ENCODE measurements around the gene ARMC8. TPM values are rescaled to one million over a fixed set of nuclear protein-coding genes. Genes with fewer than 3 reads are reported as not detected.

The ARMC8 gene
- total RNA-seq, 1 donor from 2014 or later = 34.0 TPM

- intact Hi-C loops (cut with micrococcal nuclease) = no loop called here
- no peak for ATAC-seq
Measured at GRCh38 chr3:138234401-138235179, 47.5 kb downstream of the ARMC8 start.

DNA sequence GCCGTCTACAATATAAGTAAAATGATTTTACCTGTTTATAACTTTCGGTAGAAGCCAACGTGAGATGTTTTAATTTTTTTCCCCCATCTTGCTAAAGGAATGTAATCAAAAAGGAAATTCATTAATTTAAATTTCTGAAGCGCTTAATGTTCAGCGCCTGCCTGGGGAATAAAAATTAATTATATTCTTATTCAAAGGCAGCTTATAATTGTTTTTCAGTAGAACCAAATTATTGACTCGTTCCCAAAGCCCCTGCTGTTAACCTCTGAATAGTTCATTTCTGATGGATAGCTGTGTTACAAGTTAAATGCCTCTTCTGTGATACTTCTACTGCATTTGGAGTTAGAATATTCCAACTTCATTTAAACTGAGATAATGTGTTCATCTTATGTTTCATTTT, 51.6 kb downstream of the ARMC8 start:
- ATAC-seq (no peak), DNase-seq (no peak)
- intact Hi-C loops (cut with micrococcal nuclease) = no loop called here

More at GRCh38 chr3:138234401-138235179, 47.5 kb downstream of the ARMC8 start:
- no peak for DNase-seq

GRCh38 chr3:138241061-138241460, 54.0 kb downstream of the ARMC8 start:
- ATAC-seq = no peak
- no peak for DNase-seq
- intact Hi-C loops (cut with micrococcal nuclease) = no loop called here

DNA sequence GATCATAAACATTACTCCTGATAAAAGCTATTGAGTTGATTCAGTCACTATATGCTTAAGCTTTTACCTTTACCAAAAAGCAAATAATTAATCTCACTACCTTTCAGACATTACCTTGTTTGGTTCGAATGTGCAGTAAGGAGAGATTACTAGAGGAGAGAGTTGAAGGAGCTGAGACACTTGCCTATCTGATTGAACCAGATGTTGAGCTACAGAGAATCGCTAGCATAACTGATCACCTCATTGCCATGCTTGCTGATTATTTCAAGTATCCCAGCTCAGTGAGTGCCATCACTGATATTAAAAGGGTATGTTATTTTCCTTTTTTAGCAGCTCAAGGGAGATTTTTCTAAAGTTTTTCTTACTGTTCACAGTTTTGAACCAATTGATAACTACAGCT, 54.6 kb downstream of the ARMC8 start:
- DNase-seq (no peak), ATAC-seq (no peak)
- intact Hi-C loops (cut with micrococcal nuclease) = no loop called here

GRCh38 chr3:138242466-138242865, 55.4 kb downstream of the ARMC8 start:
- intact Hi-C loops (cut with micrococcal nuclease) = no loop called here
- DNase-seq (no peak), ATAC-seq (no peak)

- intact Hi-C loops (cut with micrococcal nuclease) = no loop called here
- ATAC-seq = no peak
- DNase-seq = no peak
Measured at GRCh38 chr3:138245026-138245425, 57.9 kb downstream of the ARMC8 start.

- no peak for DNase-seq
- ATAC-seq = no peak
- intact Hi-C loops (cut with micrococcal nuclease) = no loop called here
Measured at GRCh38 chr3:138249636-138250035, 62.5 kb downstream of the ARMC8 start.

DNA sequence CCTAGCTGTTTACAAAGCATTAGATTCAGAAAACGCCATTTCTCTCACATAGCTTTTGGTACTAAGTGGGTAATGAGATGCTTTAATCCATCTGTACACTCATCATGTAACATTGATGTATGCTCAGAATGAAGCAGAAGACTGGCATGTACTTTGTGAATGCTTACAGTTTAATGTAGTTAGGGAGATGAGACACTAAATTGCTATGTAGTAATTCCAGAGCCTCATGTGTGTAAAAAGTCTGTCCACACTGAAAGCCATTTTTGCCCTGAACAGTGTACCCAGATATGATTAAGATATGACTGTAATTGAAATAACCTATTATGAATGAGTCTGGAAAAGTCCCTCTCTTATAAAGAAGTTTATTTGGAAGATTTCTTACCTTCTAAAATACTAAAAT, 66.5 kb downstream of the ARMC8 start:
- no peak for ATAC-seq
- DNase-seq = no peak
- intact Hi-C loops (cut with micrococcal nuclease) = no loop called here

GRCh38 chr3:138254216-138254615, 67.1 kb downstream of the ARMC8 start:
- DNase-seq (no peak), ATAC-seq (no peak)
- intact Hi-C loops (cut with micrococcal nuclease) = no loop called here

GRCh38 chr3:138256022-138256421, 68.9 kb downstream of the ARMC8 start:
- DNase-seq = no peak
- ATAC-seq = no peak
- intact Hi-C loops (cut with micrococcal nuclease) = no loop called here

DNA sequence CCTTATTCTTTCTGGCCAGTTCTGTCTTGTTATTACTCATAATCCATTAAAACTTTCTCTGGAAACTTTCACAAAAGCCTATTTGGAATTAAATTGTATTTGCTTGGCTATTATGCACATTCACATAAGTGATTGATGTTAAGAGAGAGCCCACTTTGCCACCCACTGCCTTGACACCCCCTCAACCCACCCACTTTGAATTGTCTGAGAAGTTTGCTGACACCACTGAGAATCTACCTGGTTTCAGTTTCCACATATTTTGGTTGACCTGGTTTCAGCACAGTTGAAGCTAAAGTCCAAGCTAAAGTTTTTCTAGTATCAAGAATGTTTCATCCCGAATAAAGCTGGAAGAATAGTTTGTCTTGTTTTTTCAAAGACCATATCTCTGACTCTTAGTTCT, 70.9 kb downstream of the ARMC8 start:
- ATAC-seq = no peak
- intact Hi-C loops (cut with micrococcal nuclease) = no loop called here
- no peak for DNase-seq

GRCh38 chr3:138259126-138259525, 72.0 kb downstream of the ARMC8 start:
- DNase-seq (no peak), ATAC-seq (no peak)
- intact Hi-C loops (cut with micrococcal nuclease) = no loop called here

DNA sequence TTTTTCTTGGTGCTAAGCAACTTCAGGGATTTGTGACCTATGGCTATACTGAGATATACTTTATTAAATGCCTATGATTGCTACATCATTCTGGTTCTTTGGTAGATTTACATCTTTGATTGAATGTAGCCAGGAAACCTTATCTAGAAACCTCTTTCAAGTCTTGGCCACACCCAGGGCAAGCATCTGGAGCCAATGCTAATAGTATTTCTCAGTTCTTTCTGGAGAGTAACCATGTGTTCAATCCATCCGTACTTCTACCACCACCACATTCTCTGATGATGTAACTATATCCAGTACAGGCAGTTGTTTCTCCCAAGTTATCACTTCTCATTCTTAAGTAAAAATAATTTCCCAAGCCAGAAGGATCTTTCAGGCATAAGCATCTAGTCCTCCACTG, 73.5 kb downstream of the ARMC8 start:
- no peak for DNase-seq
- ATAC-seq = no peak

DNA sequence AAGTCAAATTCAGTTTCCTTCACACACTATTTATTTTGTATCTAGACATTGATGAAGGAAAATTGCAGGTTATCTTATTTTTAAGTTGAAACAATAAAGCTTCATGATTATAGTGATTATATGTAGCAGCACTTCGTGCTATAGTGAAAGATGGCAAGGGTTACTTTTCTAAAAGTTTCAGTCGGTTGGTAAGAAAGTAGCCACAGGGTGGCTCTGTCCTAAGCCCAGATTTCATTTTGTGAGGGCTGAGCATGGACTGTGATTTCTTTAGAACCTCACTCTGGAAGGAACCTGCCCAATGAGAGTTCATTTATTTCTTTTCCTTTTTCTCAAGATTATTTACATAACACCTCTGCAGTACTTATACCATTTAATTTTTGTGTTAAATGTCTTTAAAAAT, 76.0 kb downstream of the ARMC8 start:
- ATAC-seq = no peak

More for the DNA sequence above, 73.5 kb downstream of the ARMC8 start:
- intact Hi-C loops (cut with micrococcal nuclease) = no loop called here

DNA sequence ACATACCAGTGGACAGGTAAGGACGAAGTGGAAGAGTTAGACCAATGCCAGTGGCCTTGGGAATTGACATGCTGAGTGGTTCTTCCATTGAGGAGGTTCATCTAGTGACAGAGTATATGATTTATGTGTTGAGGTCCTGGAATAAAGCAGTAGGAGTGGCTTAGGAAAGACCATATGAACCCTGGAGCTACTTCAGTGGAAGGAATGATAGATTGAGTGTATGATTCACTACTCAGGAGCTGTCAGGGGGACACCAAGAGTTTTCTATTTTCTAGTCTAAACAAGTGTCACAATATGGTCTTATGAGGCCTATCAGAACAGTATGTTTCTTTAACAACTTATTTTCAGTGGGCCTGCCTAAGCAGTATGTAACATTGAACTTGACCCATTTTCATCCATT, 78.6 kb downstream of the ARMC8 start:
- DNase-seq = no peak
- intact Hi-C loops (cut with micrococcal nuclease) = no loop called here
- ATAC-seq = no peak

More for the DNA sequence above, 76.0 kb downstream of the ARMC8 start:
- no peak for DNase-seq
- intact Hi-C loops (cut with micrococcal nuclease) = no loop called here

DNA sequence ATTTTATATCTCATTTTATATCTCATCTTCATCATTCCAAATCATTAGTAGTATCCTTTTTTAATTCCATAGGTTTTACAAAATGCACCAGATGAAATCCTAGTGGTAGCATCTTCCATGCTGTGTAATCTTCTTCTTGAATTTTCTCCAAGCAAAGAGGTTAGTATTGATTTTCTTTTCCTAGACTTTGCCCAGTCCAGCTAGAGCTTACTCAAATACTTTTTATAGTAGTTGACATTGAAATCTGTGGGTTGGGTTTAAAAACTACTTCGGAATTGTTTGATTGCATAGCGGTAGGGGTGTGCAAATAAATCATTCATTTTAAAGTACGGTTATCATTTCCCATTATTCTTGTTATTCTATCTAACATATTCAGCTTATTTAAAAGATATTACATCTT, 80.0 kb downstream of the ARMC8 start:
- ATAC-seq (no peak), DNase-seq (no peak)
- intact Hi-C loops (cut with micrococcal nuclease) = no loop called here

DNA sequence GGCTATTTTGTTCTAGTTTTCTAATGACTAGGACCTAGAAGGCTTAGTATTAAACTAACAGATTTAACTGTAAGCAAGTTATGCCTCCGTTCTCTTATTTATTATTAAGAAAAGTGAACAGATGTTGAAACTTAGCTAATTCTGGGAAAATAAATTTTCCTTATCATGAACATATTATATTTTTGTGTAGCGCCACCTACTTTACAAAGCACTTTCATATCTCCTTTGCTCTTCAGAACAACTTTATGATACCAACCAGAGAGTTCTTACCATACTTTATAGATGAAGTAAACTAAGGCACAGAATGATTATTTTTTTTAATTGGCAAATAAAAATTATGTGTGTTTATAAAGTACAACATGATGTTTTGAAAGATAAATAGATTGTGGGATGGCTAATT, 83.1 kb downstream of the ARMC8 start:
- ATAC-seq = no peak
- DNase-seq = no peak
- intact Hi-C loops (cut with micrococcal nuclease) = no loop called here

DNA sequence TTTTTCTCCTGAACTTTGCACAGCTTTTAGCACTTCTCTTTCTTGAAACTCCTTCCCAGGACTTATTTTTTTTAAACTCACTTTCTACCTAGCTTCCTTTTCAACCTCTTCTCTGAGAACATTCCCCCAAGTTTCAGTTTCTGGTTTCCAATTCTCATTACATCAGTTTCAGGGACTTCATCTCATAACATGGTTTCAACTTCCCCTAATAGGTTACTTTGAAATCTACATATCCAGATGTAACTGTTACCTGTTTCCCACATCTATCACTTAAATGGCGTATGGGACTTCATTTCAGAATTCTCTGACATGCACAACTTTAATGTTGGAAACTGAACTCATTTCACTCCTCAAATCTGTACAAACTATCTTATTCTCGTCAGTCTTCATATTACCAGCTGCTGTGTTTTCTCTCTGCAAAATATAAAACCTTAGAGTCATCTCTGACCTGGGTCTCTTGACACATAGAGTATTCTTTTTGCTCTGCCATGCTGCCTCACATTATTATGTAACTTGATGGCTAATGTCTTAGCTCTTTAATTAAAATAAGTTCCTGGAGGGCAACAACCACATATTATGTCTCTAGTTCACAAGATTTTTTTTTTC, 84.2 kb downstream of the ARMC8 start:
- intact Hi-C loops (cut with micrococcal nuclease) = no loop called here
- ATAC-seq (no peak), DNase-seq (no peak)

DNA sequence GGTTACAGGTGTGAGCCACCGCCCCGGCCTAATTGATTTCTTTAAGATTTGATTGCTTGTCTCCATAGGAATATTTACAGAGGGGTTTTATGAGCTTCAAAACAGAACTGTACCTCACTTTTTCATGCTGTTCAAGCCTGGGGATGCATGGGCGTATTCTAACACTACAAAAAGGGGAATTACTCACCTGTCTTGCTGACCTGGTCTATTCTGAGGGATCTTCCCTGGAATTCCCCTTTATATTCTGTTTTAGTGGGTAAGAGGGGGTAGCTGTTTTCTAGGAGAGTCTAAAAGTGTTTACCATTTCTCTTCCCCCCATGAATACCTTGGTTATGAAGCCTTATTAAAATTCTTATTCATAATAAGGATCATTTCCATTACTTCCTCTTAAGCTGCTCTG, 94.5 kb downstream of the ARMC8 start:
- DNase-seq = no peak
- intact Hi-C loops (cut with micrococcal nuclease) = no loop called here
- no peak for ATAC-seq

DNA sequence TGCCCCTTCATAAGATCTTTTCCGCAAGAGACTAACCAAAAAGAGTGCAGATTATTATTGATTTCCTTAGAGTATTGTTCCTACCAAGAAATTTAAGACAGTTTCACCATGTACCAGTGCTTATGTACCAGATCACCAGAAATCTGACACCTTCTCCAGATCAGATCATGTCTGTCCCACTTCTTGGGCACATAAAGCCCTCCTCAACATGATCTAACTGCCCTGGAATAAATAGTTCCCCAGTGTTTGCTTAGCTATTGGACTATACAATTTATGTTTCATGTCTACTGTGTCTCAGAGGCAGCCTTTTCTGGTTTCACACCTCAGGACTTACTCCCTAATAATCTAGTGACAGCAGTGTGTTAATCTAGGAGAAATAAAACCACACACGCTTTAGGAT, 95.7 kb downstream of the ARMC8 start:
- ATAC-seq (no peak), DNase-seq (no peak)
- intact Hi-C loops (cut with micrococcal nuclease) = no loop called here

DNA sequence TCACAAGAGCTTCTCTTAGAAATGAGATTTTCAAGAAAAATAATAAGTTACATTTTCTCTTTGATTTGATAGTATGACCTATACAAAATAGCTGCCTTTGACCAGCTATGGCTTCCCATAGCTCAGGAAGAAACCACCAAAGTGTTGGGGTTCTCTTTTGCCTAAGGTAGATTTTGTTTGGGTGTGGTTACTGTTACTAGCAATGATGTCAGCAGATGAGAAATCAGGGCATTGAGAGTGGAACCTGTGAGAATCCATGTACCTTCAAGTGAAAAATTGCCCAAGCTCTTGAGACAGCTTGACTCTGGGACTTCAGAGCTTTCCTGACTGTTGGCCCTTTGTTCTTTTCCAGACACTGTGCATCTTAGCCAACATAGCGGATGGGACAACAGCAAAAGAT, 97.0 kb downstream of the ARMC8 start:
- ATAC-seq (no peak), DNase-seq (no peak)
- intact Hi-C loops (cut with micrococcal nuclease) = no loop called here

All from left ventricle myocardium superior (tissue), 1 donor.